ENCODE data around the gene ASXL1.
"Not testable (repeated sequence)": the region's sequence is repeated elsewhere in the genome, so short reads cannot be mapped to it uniquely, and the experiment has no call there.

ASXL1 gene

GRCh38 chr20:32391003-32391402 lies 32.9 kb downstream of the ASXL1 start:
- no peak for TF ChIP-seq CTCF (IDR thresholded peaks at IDR 0.05; ENCODE audit: borderline replicate concordance, insufficient read depth, low read depth, low read length)
- H3K4me3 ChIP-seq (ENCODE audit: low read depth, low read length) = no peak overlapping the region

- TF ChIP-seq CTCF (IDR thresholded peaks at IDR 0.05; ENCODE audit: borderline replicate concordance, insufficient read depth, low read depth, low read length) = no peak
- no peak overlapping the region for H3K4me3 ChIP-seq (ENCODE audit: low read depth, low read length)
Measured at GRCh38 chr20:32395066-32395465, 36.9 kb downstream of the ASXL1 start.

- H3K4me3 ChIP-seq (ENCODE audit: low read depth, low read length) = no peak overlapping the region
- TF ChIP-seq CTCF (IDR thresholded peaks at IDR 0.05; ENCODE audit: borderline replicate concordance, insufficient read depth, low read depth, low read length) = no peak
Measured at GRCh38 chr20:32396646-32397160, 38.6 kb downstream of the ASXL1 start.

GRCh38 chr20:32397567-32398084 lies 39.5 kb downstream of the ASXL1 start:
- H3K4me3 ChIP-seq (ENCODE audit: low read depth, low read length) = no peak overlapping the region
- TF ChIP-seq CTCF (IDR thresholded peaks at IDR 0.05; ENCODE audit: borderline replicate concordance, insufficient read depth, low read depth, low read length) = no peak

- no peak for TF ChIP-seq CTCF (IDR thresholded peaks at IDR 0.05; ENCODE audit: borderline replicate concordance, insufficient read depth, low read depth, low read length)
- H3K4me3 ChIP-seq (ENCODE audit: low read depth, low read length) = no peak overlapping the region
Measured at GRCh38 chr20:32400476-32400875, 42.3 kb downstream of the ASXL1 start.

- no peak overlapping the region for H3K4me3 ChIP-seq (ENCODE audit: low read depth, low read length)
- TF ChIP-seq CTCF (IDR thresholded peaks at IDR 0.05; ENCODE audit: borderline replicate concordance, insufficient read depth, low read depth, low read length) = no peak
Measured at GRCh38 chr20:32404017-32404416, 45.9 kb downstream of the ASXL1 start.

- H3K4me3 ChIP-seq (ENCODE audit: low read depth, low read length) = no peak overlapping the region
- TF ChIP-seq CTCF (IDR thresholded peaks at IDR 0.05; ENCODE audit: borderline replicate concordance, insufficient read depth, low read depth, low read length) = no peak
Measured at GRCh38 chr20:32406701-32407100, 48.6 kb downstream of the ASXL1 start.

GRCh38 chr20:32407131-32407750 lies 49.1 kb downstream of the ASXL1 start:
- H3K4me3 ChIP-seq (ENCODE audit: low read depth, low read length) = not testable (repeated sequence)

Data from GM12875 (cell line).